GM18907 (cell line): ENCODE results near the gene SPRN.
"Not testable (repeated sequence)": the region's sequence is repeated elsewhere in the genome, so short reads cannot be mapped to it uniquely, and the experiment has no call there.

Source experiments
- ATAC-seq: cut with Tn5 transposase; IDR thresholded peaks from one replicate; pipeline ENCODE4 v1.9.1; 2021; ENCODE audit warnings: mild to moderate bottlenecking, moderate library complexity; ENCODE audit not compliant: unreplicated experiment

Gene SPRN

DNA sequence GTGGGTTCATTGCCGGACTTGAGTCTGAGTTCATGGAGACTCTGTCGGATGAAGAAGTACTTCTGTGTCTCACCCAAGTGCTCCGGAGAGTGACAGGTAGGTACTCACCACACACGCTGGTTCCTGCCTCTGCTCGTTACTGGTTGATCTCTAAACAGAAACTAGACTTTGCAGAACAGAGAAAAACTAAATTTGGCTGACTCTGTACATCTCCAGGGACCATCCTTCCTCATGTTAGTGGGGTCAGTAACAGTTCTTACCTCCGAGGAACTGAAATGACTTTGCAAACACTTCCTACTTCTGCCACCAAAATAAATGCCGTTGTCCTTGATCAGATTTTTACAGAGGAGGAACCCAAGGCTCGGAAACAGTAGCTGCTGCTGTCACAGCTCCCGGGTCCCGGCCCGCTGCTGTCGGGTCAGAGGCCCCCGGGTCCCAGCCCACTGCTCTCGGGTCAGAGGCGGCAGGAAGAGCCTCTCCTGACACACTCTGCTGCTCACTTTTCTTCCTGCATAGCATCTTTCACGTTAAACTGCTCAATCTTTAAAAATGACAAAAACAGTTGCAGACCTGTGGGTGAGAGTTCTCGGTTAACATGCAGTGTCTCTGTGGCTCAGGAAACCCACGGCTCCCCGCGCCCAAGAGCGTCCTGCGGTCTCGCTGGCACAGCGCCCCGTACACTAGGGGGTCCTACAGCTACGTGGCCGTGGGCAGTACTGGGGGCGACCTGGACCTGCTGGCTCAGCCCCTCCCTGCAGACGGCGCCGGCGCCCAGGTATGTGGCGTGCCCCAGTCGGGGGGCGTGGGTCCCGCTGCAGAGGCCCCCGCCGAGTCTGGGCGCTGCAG, 35.2 kb downstream of the SPRN start:
- ATAC-seq, result peak; percentile 84

DNA sequence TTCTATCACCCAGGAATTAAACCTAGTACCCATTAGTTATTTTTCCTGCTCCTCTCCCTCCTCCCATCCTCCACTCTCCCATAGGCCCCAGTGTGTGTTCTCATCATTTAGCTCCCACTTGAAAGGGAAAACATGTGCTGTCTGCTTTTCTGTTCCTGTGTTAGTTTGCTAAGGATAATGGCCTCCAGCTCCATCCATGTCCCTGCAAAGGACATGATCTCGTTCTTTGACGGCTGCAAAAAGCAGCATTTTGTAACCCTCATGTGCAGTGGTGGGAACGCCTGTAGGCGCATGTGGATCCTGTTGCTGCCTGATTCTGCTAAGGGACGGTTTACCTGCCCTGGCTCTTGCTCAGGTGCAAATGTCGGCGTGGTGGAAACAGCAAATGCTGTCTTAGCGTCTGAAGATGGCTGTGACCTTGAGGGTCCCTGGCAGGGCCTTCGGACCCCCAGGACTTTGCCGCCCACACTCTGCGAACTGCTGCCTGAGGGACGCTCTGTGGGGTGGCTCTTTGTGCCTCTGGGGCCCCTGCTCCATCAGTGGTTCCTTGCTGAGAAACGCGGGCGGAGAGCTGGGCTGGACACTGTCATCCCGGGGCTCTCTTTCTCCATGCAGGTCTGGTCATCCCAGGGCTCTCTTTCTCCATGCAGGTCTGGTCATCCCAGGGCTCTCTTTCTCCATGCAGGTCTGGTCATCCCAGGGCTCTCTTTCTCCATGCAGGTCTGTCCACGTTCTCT, 36.0 kb downstream of the SPRN start:
- peak; percentile 5 for ATAC-seq

DNA sequence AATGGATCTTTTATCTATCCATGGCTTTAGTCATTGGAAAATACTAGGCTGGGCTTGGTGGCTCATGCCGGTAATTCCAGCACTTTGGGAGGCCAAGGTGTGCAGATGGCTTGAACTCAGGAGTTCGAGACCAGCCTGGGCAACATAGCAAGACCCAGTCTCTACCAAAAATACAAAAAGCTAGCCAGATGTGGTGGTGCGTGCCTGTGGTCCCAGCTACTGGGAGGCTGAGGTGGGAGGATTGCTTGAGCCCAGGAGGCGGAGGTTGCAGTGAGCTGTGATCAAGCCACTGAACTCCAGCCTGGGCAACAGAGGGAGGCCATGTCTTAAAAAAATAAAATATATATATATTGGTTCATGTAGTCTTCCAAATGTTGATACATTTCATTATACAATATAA, 37.5 kb downstream of the SPRN start:
- ATAC-seq, result not testable (repeated sequence)

DNA sequence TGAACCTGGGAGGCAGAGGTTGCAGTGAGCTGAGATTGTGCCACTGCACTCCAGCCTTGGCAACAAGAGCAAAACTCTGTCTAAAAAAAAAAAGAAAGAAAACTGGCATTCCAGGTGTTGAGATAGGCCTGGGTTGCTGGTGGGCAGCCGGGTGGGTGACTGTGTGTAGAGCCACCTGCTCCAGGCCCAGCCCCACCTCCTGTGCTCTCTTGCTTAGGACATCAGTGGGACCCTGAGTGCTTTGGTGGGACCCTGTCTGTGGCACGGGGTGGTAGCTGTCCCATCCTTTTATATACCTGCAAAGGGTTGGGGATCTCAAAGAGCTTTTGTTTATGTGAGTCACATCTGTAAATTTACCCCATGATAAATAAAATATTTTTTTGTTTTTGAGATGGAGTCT, 39.2 kb downstream of the SPRN start:
- ATAC-seq, result no peak

DNA sequence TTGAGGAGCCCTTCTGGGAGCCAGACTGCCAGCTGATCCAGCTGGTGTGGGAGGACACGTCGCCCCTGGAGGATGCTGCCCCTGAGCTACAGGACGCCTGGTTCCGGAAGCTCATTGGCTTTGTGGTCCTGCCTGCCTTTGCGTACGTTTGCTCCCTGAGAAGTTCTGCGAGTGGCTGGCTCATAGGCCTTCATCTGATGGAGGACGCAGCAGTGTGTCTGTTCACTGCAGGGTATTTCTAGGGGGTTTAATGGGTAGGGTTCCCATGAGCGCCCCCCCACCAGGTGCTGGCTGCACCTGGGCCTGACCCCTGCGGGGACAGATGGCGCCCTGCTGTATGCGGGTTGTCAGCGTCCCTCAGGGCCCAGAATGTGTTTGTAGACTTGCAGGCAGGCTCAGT, 40.4 kb downstream of the SPRN start:
- ATAC-seq, result no peak

DNA sequence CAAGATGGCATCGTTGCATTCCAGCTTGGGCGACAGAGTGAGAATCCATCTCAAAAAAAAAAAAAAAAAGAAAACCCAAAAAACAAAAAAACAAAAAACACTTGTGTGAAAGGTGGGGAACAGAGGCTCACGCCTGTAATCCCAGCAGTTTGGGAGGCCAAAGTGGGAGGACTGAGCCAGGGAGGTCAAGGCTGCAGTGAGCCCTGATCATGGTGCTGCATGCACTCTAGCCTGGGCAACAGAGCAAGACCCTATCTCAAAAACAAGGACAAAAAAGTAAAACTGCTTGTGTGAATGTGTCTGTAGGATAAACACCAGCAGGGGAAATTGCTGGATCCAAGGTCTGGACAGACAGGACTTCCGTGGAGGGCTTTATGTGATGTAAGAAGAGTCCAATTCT, 40.9 kb downstream of the SPRN start:
- no peak for ATAC-seq

DNA sequence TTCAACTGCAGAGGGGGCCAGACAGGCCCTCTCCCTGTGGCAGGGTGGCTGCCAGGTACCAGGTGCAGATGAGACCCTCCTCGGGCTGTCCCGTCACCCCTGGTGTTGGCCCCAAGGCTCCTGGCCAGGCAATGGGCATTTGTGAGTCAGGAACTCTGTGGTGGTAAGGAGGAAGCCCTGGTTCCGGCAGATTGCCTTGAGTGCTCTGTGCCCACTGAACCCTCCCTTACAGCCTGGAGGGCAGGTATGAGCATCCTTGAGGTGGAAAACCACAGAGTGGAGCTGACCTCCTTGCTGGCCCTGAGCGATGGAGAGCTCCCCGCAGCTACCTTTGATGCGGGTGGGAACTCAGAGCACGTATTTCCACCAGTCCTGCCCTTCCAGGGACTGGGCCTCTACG, 43.4 kb downstream of the SPRN start:
- no peak for ATAC-seq

- no peak for ATAC-seq
Observed at GRCh38 chr10:133379801-133380666, 44.4 kb downstream of the SPRN start.

GRCh38 chr10:133379152-133379800, 45.1 kb downstream of the SPRN start, which contains the start of gene PAOX:
PAOX (plus strand) TSS chr10:133379262; CDS start chr10:133379317, 55 bp downstream.
- ATAC-seq, result peak; percentile 54

DNA sequence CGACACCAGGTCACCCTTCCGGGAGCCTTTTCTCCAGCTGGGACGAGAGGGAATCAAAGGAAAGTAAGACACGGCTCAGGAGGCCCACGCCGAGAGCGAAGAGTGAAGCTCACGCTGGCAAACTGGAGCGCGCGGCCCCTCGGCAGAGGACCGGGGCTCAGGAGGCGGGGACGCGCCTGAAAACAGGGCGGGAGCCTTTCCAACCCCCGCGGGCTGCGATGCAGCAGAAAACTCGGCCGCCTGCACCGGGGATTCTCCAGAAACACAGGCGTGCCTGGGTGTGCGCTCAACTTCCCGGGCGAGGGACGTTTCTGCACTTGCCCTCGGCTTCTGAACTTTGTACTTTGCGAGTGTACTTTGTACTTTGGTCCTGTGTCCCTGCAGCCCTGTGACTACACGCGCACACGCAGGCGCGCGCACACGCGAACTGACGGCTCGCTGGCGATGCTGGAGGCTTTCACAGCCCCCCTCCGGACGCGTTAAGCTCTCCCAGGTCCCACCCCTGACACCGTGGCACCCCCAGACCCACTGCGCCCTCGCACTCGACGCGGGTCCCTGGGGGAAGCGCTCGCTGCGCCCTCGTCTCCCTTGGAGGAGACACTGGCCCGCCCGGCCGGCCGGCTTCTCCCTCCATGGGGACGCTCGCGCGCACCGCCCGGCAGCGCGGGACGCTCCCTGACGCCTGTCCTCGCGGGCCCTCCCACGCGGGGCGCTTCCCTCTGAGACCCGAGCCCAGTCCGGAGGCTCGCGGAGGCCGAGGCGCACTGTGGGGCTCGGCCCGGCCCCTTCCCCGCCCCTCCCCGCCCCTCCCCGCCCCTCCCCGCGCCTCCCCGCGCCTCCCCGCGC, 46.0 kb downstream of the SPRN start:
- peak; percentile 43 for ATAC-seq

GRCh38 chr10:133377818-133378250, 46.6 kb downstream of the SPRN start:
- no peak for ATAC-seq

GRCh38 chr10:133377025-133377817, 47.2 kb downstream of the SPRN start:
- no peak for ATAC-seq

GRCh38 chr10:133376183-133376582, 48.2 kb downstream of the SPRN start:
- not testable (repeated sequence) for ATAC-seq

DNA sequence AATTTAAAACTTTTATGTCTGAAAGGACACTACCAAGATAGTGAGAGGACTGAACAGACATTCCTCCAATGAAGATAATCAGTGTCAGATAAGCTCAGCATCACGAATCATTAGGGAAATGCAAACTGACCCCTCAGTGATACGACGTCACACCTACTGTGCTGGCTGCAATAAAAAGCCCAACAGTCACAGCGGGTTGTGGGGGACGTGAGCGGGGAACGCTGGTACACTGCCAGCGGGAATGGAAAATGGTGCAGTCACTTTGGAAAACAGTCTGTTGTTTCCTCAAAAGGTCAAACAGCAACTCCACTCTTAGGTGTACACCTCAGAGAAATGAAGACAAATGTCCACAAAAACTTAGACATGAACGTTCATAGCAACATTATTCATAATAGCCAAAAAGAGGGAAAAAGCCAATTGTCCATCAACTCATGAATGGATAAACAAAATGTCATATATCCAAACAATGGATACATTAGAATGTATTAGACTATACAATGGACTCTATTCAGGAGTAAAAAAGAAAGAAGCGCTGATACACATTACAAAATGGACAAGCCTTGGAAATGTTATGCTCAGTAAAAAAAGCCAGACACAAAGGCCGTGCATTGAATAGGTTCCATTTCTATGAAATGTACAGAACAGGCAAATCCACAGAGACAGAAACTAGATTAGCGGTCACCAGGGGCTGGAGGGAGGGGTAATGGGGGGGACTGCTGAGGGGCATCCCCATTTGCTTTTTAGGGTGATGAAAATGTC, 48.9 kb downstream of the SPRN start:
- ATAC-seq, result no peak

- ATAC-seq, result peak; percentile 92
Observed at GRCh38 chr10:133373174-133374090, 51.0 kb downstream of the SPRN start, which contains the start of gene ECHS1. ECHS1 (minus strand) TSS chr10:133373354; CDS start chr10:133373333, 21 bp downstream.

- ATAC-seq, result no peak
Observed at GRCh38 chr10:133372507-133372906, 51.9 kb downstream of the SPRN start.
